ENCODE measurements around the gene RAPGEF1.

Gene RAPGEF1

DNA sequence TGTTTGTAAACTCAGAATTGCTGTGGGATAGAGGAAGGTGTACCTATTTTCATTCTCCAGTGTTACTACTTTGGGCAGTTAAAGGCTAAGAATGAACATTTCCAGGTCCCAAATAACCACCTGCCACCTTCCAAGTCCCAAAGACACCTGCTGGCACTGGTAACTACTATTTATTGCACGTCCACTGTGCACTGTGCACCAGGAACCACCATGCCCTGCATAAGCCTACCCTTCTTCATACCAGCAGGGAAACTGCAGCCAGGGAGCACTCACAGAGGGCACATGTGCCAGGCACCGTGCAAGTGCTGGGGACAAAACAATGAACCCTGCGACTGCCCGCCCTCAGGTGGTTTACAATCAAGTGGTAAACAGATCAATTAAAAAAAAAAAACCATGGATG is 34.9 kb downstream of the RAPGEF1 start:
- no peak for DNase-seq (ENCODE audit: low spot score)

DNA sequence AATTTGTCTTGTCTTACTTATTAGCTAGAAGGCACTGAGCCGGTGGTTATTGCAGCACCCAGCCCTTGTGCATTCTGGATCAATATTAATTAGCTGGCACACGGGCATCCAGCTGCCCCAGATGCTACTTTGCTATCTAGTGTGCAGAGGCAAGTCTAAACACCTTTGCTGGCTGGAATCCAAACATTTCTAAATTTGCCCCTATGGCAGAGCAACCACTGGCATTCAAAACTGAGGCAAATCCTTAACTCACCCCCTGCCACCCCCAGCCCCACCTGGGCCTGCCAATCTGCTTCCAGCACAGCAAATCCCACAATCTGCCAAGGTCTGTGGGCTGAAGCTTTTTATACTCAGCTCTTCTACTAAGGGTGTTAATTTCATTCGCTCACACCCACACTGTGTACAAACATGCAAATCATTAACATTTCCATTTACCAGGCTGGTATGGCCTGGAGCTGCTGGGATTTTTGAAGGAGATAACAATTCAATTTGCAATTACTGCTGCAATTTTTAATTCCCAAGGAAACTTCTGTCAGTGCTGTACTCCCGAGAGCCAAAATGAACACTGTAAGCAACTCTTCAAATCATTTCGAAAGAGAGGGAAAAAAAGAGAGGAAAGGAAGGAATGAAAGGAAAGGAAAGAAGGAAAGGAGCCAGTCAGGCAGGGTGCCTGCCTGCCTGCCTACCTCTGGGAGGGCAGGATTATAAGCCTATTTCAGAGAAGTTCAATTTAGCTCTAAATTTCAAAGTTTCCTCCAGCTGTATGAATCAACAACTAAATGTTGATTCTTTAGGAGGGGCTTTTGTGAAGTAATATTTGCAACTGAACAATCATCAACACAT is 35.5 kb downstream of the RAPGEF1 start:
- DNase-seq (ENCODE audit: low spot score) = no peak

DNA sequence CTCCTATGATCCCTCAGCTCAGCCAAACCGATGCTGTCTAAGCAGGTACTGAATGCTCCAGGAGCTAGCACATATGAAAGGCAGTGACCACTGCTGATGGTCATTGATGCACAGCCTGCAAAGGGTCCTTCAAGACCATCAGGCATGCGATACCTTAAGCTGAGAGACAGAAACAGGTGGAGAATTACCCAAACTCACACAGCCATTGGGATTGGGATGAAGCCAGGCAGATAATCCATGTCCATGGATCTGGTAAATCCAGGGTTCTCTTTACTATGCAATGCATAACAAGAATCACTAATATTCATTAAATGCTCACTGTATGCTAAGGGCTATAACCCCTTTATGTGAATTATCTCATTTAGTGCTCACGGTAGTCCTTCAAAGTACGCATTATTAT is 36.2 kb downstream of the RAPGEF1 start:
- no peak for DNase-seq (ENCODE audit: low spot score)

DNA sequence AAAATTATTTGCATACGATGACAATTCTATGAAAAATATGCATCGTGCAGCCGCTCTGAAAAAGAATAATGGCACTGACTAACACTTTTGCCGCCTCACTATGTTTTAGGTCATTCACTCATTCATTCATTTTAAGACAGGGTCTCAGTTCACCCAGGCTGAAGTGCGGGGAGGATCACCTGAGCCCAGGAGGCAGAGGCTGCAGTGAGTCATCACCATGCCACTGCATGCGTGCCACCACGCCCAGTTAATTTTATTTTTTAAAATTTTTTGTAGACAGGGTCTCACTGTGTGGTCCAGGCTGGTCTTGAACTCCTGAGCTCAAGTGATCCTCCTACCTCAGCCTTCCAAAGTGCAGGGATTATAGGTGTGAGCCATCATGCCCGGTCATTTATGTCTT is 37.0 kb downstream of the RAPGEF1 start:
- no peak for DNase-seq (ENCODE audit: low spot score)

DNA sequence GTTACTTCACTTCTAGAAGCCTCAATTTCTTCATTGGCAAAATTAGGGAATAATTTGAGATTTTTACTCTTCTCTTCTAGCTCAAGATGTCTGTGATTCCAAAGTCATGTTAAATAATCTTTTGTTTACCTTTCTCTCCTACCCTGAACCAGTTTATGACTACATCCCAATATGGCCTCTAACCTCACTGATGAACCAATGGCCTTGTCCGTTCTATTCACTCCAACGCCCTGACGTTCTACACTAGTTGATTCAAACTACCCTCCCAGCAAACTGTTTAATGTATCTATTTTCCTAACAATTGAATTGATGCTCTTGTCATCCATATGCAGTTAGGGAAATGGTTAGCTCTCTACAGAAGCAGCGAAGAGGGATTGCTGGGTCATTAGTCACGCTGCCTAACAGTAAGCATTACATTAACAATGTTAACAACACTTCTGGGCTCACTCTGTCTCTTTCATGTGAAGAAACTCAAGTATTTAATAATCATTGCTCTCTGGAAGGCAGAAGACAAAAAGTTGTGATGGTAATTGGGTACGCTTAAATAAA is 38.0 kb downstream of the RAPGEF1 start:
- no peak for DNase-seq (ENCODE audit: low spot score)

DNA sequence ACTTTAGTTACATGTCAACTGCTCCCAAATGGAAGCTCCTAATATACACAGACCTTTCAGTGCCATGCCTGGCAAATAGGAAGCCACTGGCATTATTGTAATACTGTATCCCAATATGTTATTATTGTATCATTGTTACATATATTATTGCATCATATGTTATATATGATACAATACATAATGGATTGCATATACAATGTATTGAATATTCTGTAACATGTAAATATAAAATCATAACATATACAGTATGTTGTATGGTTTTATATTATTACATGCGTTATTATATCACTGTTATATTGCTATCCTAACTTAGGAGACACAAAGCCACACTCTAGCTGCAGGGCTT is 38.5 kb downstream of the RAPGEF1 start:
- DNase-seq (ENCODE audit: low spot score) = no peak

DNA sequence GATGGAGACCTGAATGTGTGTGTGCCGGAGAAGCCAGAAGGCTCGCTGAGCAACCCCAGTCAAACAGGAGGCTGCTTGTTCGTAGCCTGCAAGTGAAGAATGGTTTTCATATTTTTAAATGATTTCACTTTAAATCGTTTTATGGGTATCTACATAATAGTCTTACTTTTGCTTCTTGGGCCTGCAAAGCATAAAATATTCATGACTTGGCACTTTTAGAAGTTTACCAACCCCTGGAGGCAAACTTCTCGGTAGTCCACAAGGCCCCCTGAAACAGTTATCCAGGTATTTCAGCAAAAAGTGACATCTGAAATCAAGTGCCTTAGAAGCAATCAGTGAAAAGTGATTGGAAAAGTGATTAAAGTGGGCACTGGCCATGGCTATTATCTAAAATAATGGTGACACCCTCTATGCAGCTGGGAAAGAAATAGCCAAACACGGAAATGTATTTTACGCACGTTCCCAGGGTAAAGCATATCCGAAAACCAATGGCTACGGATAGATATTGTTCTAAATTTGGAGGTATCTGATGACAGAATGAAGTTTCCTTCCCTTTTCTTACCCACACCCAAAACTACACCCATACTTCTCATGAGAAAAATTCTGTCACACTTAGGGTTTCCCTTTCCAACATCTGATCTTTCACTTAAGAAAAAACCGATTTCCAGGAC is 39.0 kb downstream of the RAPGEF1 start:
- no peak for DNase-seq (ENCODE audit: low spot score)

DNA sequence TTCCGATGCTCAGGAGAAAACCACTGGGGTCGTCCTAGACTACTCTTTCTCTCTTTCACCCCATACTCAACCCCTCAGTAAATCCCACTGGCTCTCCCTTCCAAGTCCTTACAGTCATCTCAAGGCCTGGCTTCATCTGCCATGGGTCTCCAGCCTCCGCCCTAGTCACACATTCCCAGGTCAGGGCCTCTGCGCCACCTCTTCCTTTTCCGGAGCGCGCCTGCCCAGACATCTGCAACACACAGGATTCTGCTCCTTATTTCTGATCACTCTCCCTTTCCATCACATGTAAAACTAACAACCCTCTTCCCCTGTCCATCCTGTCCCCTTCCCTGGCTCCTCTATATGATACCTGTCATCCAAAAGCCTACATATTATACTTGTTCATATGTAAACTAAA is 39.8 kb downstream of the RAPGEF1 start:
- no peak for DNase-seq (ENCODE audit: low spot score)

DNA sequence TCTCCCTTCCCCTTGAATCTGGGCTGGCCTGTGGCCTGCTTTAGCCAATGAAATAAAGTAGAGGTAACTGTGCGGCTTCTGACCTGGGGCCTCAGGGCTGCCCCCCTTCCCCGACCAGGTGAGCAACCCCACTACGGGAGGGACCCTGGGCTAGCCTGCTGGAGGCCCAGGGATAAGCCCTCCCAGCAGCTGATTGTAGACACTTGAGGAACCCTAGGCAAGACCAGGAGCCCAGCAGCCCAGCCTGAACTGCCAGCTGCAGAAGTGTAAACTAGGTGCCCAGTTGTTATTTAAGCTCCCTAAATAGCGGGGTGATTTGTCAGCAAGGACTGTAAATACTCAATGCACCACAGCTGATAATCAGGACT is 41.3 kb downstream of the RAPGEF1 start:
- no peak for DNase-seq (ENCODE audit: low spot score)

DNA sequence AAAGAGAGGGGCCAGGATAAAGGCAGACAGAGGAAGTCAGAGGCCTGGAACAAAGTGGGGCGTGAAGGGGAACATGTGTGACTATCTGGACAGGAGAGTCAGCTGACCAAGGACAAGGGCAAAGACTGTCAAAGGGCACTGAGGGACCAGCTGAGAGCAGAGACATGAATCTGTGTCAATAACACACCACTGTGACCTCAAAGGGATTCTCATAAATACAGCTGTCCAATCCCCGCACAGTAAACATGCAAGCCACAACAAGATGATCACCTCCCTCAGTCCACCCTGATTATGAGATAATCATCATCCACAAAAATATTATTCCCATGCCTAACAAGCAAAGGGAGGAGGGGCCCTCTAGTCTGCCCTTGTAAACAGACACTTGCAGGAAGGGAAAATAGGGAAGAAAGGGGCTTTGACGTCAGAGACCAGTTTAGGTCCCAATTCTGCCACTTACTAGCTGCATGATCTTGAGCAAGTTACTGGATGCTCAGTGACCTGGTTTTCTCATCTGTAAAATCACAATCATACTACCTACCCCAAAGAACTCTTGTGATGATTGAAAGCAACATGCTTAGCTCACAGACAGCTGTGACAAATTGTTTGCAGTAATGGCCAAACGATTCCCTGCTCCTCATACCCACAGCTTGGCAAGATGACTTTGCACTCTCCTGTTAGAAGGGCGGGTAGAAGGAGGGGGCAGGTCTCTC is 41.8 kb downstream of the RAPGEF1 start:
- no peak for DNase-seq (ENCODE audit: low spot score)

DNA sequence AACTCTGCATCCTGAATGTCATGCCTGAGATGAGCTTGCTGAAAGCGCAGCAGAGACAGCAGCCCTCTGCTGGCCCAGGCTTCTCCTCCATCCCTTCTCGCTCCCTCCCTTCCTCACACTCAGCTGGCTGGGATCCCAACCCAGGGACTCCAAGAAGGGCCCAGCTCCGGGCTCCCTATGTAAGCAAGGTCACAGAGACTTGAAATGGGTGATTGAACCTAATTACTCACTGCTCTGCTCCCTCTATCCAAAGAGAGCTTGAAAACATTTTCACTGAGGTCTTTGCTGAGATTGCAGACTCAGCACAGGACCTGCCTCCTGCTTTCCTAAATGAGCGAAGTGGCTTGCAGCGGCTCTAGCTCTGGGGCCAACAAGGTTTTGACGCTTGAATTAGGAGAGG is 42.8 kb downstream of the RAPGEF1 start:
- DNase-seq (ENCODE audit: low spot score) = no peak

DNA sequence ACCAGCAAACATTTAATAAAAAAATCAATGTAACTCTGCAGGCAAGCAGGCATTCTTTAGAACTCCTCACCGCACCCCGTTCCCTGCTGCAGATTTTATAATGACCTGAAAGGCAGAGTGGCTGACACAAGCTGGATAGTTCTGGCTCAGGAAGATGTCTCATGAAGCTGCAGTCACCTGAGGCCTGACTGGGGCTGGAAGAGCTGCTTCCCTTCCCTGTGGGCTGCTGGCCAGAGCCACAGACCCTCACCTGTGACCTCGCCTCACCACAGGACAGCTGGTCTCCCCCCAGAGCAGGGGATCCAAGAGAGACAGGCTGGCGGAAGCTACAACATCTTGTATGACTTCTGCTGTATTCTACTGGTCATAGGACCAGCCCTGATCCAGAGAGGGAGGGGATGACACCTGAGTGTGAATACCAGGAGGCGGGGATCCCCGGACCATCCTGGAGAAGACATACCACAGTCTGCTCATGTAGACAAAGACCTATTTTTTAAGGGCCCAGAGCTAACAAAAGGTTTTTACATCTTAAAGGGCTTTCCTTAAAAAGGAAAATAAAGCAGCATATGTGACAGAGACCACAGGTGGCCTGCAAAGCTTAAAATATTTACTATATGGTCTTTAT is 43.9 kb downstream of the RAPGEF1 start:
- no peak for DNase-seq (ENCODE audit: low spot score)

DNA sequence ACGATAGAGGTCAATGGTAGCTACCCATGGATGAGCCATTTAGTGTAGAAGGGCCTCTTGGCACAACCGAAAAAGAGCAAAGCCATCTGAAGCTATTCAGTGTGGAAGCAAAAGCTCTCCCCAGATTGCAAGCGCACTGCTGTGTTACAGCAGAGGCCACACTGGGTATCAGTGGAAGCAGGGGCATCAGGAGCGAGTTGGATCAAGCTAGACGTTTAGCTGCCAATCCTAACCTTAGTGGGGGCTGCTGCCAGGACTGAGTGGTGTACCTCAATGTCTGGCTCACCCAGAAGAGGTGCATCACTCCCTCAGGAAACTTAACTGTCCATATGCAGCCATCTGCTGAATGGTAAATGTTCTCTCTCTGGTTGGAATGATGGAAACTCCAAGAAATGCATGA is 44.5 kb downstream of the RAPGEF1 start:
- DNase-seq (ENCODE audit: low spot score) = no peak

DNA sequence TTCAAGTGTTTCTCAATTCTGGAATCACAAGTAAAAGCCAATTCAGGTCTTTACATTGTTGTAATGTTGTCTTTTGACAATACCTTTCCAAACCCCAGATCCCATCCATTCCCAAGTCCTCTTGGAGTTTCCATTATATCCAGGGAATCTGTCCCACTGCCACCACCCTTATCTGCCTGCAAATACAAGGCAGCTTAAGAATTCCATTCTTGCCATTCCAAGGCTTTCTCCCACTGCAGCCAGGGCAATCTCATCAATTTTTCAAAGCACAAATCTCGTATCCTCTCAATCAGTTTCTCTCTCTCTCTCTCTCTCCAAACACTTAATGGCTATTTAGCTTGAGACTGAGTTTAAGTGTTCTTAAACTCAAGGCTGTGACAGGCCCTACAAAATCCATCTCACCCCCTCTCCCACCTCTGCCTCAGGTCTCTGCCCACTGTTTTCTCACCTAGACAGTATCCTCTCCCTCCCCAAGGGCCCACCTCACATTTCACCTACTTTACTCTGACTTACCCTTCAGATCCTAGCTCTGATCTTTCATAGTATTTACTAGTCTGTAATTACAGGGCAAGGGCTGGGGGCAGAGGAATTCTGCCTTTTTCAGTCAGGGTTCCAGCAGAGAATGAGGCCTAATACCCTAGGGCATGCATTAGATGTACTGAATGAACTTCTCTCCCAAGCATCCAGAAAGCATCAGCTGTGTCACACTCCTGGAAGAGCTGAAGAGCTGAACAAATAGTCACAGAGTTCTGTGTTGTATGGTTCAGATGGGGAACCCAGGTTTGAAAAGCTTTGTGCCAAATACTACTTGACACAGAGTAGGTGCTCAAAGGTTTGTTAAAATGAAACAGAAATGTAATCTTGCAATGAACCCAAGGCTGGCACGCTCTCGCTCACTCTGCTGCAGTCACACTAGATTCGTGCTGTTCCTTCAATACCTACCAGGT is 46.0 kb downstream of the RAPGEF1 start:
- no peak for DNase-seq (ENCODE audit: low spot score)

DNA sequence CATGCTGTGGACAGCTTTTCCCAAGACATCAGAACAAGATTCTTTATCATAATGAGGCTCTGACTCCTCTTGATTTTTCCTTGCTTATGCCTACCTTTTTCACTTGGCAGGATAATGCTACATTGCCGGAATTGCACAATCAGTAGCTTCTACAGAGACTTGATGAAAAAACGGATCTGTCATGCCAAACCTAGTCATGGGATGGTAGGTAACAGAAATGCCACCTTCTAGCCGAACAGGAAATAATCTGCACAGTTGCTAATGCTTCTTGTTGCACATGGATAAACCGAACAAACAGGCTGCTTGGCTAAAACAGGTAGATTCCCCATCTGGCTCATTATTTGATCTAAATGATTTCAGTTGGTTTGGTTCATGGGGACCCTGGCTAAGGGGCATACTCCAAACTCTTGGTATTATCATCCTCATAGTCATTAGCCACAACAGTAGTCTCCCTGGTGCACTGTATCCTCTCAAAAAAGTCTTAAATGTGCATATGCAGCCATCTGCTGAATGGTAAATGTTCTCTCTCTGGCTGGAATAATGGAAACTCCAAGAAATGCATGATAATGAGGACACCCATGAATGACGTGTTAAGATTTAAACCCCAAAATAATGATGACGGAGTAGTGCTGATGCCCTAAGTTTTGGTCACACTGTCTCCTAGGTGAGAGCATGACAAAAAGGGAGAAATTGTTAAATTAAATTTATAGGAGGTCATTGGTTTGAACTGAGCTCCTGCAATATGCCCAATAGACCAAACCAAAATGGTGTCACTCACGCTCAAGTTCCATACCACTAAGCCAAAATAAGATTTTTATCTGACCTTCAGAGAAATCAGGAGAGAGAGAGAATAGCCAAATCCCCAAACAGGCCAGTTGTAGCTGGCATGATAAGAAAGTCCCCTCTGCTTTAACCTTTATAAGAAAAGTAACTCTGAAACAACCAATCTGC is 47.0 kb downstream of the RAPGEF1 start:
- no peak for DNase-seq (ENCODE audit: low spot score)

DNA sequence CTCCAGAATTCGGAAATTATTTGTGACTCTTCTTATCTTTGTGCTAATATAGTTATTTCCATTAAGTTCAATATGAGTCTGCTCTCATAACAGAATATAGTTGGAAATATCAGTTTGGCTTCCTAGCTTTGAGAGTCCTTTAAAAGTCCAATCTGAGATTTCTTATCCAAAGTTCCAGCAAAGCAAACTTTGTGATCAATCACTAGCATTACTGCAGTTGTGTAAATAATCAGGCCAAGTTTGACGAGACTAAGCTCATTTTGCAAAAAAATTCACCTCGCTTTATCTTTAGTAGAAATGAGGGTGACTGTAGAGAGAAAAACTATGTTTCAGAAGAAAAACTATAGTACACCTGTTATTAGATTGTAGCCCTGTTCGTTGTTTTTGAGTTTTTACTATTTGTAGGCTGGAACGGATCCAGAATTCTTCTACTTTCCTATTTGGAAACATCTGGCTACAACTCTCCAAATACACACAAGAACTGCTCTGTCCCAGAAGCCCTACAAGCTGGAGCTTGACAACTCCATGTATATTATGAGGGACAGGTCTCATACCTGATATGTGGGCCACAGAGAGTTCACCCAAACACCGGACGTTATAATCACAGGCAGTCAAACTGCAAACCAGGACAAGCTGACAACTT is 47.8 kb downstream of the RAPGEF1 start:
- DNase-seq (ENCODE audit: low spot score) = no peak

DNA sequence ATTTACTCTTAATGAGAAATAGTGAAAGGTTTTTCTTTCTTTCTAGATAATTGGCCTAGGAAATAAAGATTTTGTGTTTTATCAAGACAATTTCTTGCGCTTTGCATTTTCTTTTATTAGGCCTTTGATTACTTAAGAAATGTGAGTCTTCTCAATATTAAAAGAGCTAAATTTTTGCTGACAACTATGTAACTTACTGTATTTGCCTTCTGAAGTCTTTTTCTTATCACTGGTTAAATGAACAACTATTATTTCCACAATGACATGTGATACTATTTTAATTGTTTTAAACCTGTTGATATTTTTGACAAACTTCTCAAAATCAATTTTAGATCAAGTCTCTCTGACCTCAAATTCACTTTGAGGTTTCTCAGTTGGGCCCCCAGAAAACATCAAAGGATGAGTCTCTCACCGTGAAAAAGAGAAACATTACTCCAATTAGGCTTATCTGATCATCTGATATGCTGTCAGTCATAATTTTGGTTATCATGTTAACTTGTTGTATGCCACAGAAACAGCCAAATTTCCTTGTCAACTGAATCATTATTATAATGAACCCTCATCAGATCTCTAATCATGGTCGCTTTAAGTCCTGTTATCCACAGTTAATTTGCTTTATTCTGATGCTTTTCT is 48.8 kb downstream of the RAPGEF1 start:
- no peak for DNase-seq (ENCODE audit: low spot score)

DNA sequence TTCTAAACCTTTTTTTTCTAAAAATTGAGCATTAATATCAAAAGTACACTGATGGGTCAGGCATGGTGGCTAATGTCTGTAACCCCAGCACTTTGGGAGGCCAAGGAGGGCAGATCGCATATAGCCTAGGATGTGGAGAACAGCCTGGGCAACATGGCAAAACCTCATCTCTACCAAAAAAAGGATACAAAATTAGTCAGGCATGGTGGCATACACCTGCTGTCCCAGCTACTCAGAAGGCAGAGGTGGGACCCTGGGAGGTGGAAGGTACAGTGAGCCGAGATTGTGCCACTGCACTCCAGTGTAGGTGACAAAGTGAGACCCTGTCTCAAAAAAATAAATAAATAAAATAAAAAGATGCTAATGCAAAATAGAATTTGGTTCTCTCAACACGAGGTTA is 49.4 kb downstream of the RAPGEF1 start:
- no peak for DNase-seq (ENCODE audit: low spot score)

DNA sequence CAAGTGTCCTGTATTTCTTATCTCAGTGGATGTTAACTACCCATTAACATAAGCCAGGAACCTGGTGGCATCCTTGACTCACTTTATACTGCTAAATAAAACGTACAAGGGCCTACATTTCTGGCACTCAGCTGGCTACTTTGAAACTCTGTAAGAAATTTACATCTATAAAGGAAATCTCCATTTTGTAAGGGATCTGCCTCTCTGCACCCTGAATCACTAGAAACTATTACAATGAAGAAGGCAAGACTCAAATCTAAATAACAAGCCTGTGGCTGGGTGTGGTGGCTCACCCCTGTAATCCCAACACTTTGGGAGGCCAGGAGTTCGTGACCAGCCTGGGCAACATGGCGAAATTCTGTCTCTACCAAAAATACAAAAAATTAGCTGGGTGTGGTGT is 51.5 kb downstream of the RAPGEF1 start:
- DNase-seq (ENCODE audit: low spot score) = no peak

Measured in hematopoietic multipotent progenitor cell treated with erythropoietin and hydrocortisone succinate and interleukin-3 and kit ligand, for 15 days (in vitro differentiated cells).